ENCODE data around the gene VAPA.
"Not testable (repeated sequence)": the region's sequence is repeated elsewhere in the genome, so short reads cannot be mapped to it uniquely, and the experiment has no call there.

The VAPA gene

GRCh38 chr18:9897129-9897528 is 16.7 kb upstream of the VAPA start:
- TF ChIP-seq CTCF (conservative IDR thresholded peaks at IDR 0.05; ENCODE audit: low read depth), result no peak
- POLR2A ChIA-PET (ENCODE audit: low non-redundant PET), result no interaction called here
- CTCF ChIA-PET, result no interaction called here
- no peak for DNase-seq (ENCODE audit: low spot score)
- H3K27ac ChIP-seq, result no peak overlapping the region

GRCh38 chr18:9897787-9898291 is 16.0 kb upstream of the VAPA start:
- DNase-seq (ENCODE audit: low spot score); H3K27ac ChIP-seq; CTCF ChIA-PET; POLR2A ChIA-PET (ENCODE audit: low non-redundant PET): not testable (repeated sequence)

GRCh38 chr18:9898792-9899549 is 14.8 kb upstream of the VAPA start:
- CTCF ChIA-PET, result no interaction called here
- no peak for TF ChIP-seq CTCF (conservative IDR thresholded peaks at IDR 0.05; ENCODE audit: low read depth)
- no peak for DNase-seq (ENCODE audit: low spot score)
- no peak overlapping the region for H3K27ac ChIP-seq
- POLR2A ChIA-PET (ENCODE audit: low non-redundant PET), result interaction anchor here (0.6 to 0.7 kb wide), 2 partner anchors 35 to 98 kb away, joined by 4 to 7 read pairs; no protein-coding TSS in a partner anchor

- CTCF ChIA-PET; H3K27ac ChIP-seq; DNase-seq (ENCODE audit: low spot score): not testable (repeated sequence)
- POLR2A ChIA-PET (ENCODE audit: low non-redundant PET), result interaction anchor here (0.6 kb wide), 1 partner anchor 98 kb away, joined by 7 read pairs; no protein-coding TSS in a partner anchor
Observed at GRCh38 chr18:9899550-9899930, 14.3 kb upstream of the VAPA start.

- no peak for TF ChIP-seq CTCF (conservative IDR thresholded peaks at IDR 0.05; ENCODE audit: low read depth)
- POLR2A ChIA-PET (ENCODE audit: low non-redundant PET), result no interaction called here
- no peak overlapping the region for H3K27ac ChIP-seq
- DNase-seq (ENCODE audit: low spot score), result no peak
- CTCF ChIA-PET, result interaction anchor here (1.2 kb wide), 1 partner anchor 9 kb away, joined by 3 read pairs; no protein-coding TSS in a partner anchor
Observed at GRCh38 chr18:9900699-9901098, 13.1 kb upstream of the VAPA start.

GRCh38 chr18:9901377-9901776 is 12.4 kb upstream of the VAPA start:
- CTCF ChIA-PET, result interaction anchor here (0.6 to 1.2 kb wide), 2 partner anchors 8 to 60 kb away, joined by 3 read pairs; no protein-coding TSS in a partner anchor
- POLR2A ChIA-PET (ENCODE audit: low non-redundant PET), result no interaction called here
- no peak overlapping the region for H3K27ac ChIP-seq
- DNase-seq (ENCODE audit: low spot score), result no peak
- no peak for TF ChIP-seq CTCF (conservative IDR thresholded peaks at IDR 0.05; ENCODE audit: low read depth)

- H3K27ac ChIP-seq; POLR2A ChIA-PET (ENCODE audit: low non-redundant PET); CTCF ChIA-PET; DNase-seq (ENCODE audit: low spot score): not testable (repeated sequence)
Observed at GRCh38 chr18:9902264-9902663, 11.6 kb upstream of the VAPA start.

- no peak for DNase-seq (ENCODE audit: low spot score)
- H3K27ac ChIP-seq, result no peak overlapping the region
- ChIA-PET POLR2A (ENCODE audit: low non-redundant PET) (no interaction called here), CTCF (no interaction called here)
- TF ChIP-seq CTCF (conservative IDR thresholded peaks at IDR 0.05; ENCODE audit: low read depth), result no peak
Observed at GRCh38 chr18:9902832-9903231, 11.0 kb upstream of the VAPA start.
